ENCODE data around the gene ENG.

DNA sequence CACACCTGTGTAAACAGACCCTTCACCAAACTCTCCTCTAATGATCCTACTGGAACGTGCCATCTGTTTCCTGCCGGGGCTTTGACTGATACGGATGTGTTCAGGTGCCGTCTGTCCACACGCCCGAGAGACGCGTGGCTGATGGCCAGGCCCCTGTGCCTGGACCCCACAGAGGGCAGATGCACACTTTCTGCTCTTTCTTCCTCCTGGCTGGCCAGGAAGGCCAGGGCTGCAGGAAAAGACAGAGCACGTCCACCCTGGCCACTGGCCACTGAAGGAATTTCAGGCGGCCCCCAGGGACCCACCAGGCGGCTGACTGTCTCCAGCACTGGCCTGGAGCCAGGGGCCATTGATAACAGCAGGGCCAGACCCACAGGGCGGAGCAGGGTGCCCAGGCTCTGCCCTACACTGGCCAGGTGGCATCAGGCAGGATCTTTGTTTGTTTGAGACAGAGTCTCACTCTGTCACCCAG is 3.6 kb upstream of the ENG start:
- TF ChIP-seq, protein P1, sequence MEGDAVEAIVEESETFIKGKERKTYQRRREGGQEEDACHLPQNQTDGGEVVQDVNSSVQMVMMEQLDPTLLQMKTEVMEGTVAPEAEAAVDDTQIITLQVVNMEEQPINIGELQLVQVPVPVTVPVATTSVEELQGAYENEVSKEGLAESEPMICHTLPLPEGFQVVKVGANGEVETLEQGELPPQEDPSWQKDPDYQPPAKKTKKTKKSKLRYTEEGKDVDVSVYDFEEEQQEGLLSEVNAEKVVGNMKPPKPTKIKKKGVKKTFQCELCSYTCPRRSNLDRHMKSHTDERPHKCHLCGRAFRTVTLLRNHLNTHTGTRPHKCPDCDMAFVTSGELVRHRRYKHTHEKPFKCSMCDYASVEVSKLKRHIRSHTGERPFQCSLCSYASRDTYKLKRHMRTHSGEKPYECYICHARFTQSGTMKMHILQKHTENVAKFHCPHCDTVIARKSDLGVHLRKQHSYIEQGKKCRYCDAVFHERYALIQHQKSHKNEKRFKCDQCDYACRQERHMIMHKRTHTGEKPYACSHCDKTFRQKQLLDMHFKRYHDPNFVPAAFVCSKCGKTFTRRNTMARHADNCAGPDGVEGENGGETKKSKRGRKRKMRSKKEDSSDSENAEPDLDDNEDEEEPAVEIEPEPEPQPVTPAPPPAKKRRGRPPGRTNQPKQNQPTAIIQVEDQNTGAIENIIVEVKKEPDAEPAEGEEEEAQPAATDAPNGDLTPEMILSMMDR (IDR thresholded peaks at IDR 0.05), result no peak
- TF ChIP-seq POLR2A (IDR thresholded peaks at IDR 0.05), result no peak
